Coronary artery (tissue), 2 donors: ENCODE results near the gene NMU.

Source experiments
- DNase-seq: peaks from one replicate; pipeline ENCODE4 v3.0.0-alpha.2; 2017; ENCODE audit warnings: low spot score
- H3K27ac ChIP-seq, 2 donors: fragments of 200-600 bp; sonication (generic); one replicate each; pipeline ENCODE4 v1.5.1; 2016 to 2019
- H3K4me3 ChIP-seq: fragments of 200-600 bp; sonication (generic); 2 replicates; pipeline ENCODE4 v1.5.1; 2016; ENCODE audit warnings: mild to moderate bottlenecking, moderate library complexity
- CTCF ChIP-seq: fragments of 200-600 bp; sonication (generic); IDR thresholded peaks from one replicate; pipeline ENCODE4 v1.5.1; 2019; ENCODE audit warnings: antibody characterized with exemption

Gene NMU

GRCh38 chr4:55654131-55654530 lies 18.0 kb upstream of the NMU start:
- TF ChIP-seq CTCF: no peak
- Histone ChIP-seq H3K4me3 (no peak overlapping the region), H3K27ac (no peak overlapping the region)

GRCh38 chr4:55650483-55650882 lies 14.4 kb upstream of the NMU start:
- no peak for TF ChIP-seq CTCF
- no peak overlapping the region for H3K4me3 ChIP-seq
- no peak overlapping the region for H3K27ac ChIP-seq
- no peak for DNase-seq

More at GRCh38 chr4:55654131-55654530, 18.0 kb upstream of the NMU start:
- DNase-seq: no peak

- Histone ChIP-seq H3K4me3 (no peak overlapping the region), H3K27ac (no peak overlapping the region)
- no peak for TF ChIP-seq CTCF
- no peak for DNase-seq
These were observed 1.2 kb upstream of the NMU start for GRCh38 chr4:55637272-55637820.

- DNase-seq: no peak
- H3K4me3 ChIP-seq: peak overlapping the region; percentile 78
These were observed 530 bp upstream of the NMU start for GRCh38 chr4:55636656-55636999.

GRCh38 chr4:55635282-55635681 lies 816 bp downstream of the NMU start:
- Histone ChIP-seq H3K27ac (no peak overlapping the region), H3K4me3 (peak overlapping the region; percentile 78)
- no peak for DNase-seq
- no peak for TF ChIP-seq CTCF

More at GRCh38 chr4:55636656-55636999, 530 bp upstream of the NMU start:
- no peak for TF ChIP-seq CTCF
- H3K27ac ChIP-seq: no peak overlapping the region

- TF ChIP-seq CTCF: no peak
- Histone ChIP-seq H3K27ac (no peak overlapping the region), H3K4me3 (no peak overlapping the region)
- DNase-seq: no peak
These were observed 1.5 kb downstream of the NMU start for GRCh38 chr4:55634417-55635128.

- no peak for DNase-seq
- no peak for TF ChIP-seq CTCF
- H3K4me3 ChIP-seq: no peak overlapping the region
- no peak overlapping the region for H3K27ac ChIP-seq
These were observed 2.2 kb downstream of the NMU start for GRCh38 chr4:55633903-55634302.
